SJCRH30 (cell line): ENCODE measurements around the gene CPSF6. TPM values are rescaled to one million over a fixed set of nuclear protein-coding genes. Genes with fewer than 3 reads are reported as not detected.
"Not testable (repeated sequence)": the region's sequence is repeated elsewhere in the genome, so short reads cannot be mapped to it uniquely, and the experiment has no call there.

Experiments
- DNase-seq, 2 experiments: peaks; one replicate each; pipeline ENCODE4 v3.0.0-alpha.2; 2015 to 2020
- H3K27ac ChIP-seq: fragments of 250-450 bp; sonication (Bioruptor Pico); 2 replicates; pipeline ENCODE4 v1.5.1; 2020; ENCODE audit warnings: mild to moderate bottlenecking, moderate library complexity
- H3K27me3 ChIP-seq: fragments of 250-450 bp; sonication (Bioruptor Pico); 2 replicates; pipeline ENCODE4 v1.5.1; 2020; ENCODE audit warnings: mild to moderate bottlenecking, moderate library complexity
- H3K36me3 ChIP-seq: fragments of 250-450 bp; sonication (Bioruptor Pico); 2 replicates; pipeline ENCODE4 v1.5.1; 2020; ENCODE audit warnings: mild to moderate bottlenecking, moderate library complexity
- H3K4me1 ChIP-seq: fragments of 250-450 bp; sonication (Bioruptor Pico); 2 replicates; pipeline ENCODE4 v1.5.1; 2020; ENCODE audit warnings: mild to moderate bottlenecking, moderate library complexity
- H3K4me3 ChIP-seq: fragments of 250-450 bp; sonication (Bioruptor Pico); 2 replicates; pipeline ENCODE4 v1.5.1; 2020; ENCODE audit warnings: mild to moderate bottlenecking, moderate library complexity
- H3K9me3 ChIP-seq: fragments of 250-450 bp; sonication (Bioruptor Pico); replicated peaks from 2 replicates; pipeline ENCODE4 v1.5.1; 2020; ENCODE audit warnings: mild to moderate bottlenecking, moderate library complexity
- total RNA-seq: library from RNA; depleted of rRNA; stranded (reverse); fragments of >200 nt; shearing (Covaris generic); gene quantifications from 2 replicates; pipeline ENCODE4 v1.2.3, GENCODE V29; 2014

The CPSF6 gene
- total RNA-seq, 1 experiment from 2014 or later = 123 TPM

DNA sequence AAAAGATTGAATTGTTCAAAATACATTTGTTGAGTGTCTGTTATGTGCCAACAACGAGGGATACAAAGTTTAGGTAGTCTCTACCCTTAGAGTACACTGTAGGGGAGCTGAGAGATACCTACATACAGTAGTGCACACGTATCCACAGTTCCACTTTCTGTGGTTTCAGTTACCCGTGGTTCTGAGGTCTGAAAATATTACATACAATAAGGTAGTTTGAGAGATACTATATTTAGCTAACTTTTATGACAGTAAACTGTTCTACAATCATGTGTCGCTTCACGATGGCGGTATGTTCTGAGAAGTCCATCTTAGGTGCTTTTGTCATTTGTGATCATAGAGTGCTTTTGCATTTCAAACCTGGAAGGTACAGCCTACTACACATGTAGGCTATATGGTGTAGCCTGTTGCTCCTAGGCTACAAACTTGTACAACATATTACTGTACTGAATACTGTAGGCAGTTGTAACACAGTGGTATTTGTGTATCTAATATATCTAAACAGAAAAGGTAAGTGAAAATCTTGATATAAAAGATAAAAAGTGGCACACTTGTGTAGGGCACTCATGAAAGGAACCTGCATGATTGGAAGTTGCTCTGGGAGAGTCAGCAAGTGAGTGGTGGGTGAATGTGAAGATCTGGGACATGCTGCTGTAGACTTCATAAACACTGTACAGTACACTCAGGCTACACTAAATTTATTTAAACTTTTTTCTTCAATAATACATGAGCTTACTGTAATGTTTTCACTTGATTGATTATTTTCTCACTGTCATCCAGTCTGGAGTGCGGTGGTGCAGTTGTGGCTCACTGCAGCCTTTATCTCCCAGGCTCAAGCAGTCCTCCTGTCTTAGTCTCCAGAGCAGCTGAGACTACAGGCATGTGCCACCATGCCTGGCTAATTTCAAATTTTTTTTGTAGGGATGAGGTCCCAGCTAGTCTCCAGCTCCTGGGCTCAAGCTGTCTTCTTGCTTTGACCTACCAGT lies 4.0 kb downstream of the CPSF6 start:
- H3K4me1 ChIP-seq = peaks cover 16% of the 10 kb centered on the region
- no peak for DNase-seq
- no peak overlapping the region for H3K27ac ChIP-seq
- no peaks in the 10 kb centered on the region for H3K27me3 ChIP-seq
- peaks cover 35% of the 10 kb centered on the region for H3K36me3 ChIP-seq
- no peak overlapping the region for H3K4me3 ChIP-seq
- H3K9me3 ChIP-seq = no peaks in the 10 kb centered on the region

- H3K36me3 ChIP-seq = peaks cover 36% of the 10 kb centered on the region
- no peak for DNase-seq
- H3K4me3 ChIP-seq = no peak overlapping the region
- no peak overlapping the region for H3K27ac ChIP-seq
- no peaks in the 10 kb centered on the region for H3K9me3 ChIP-seq
- peaks cover 9% of the 10 kb centered on the region for H3K4me1 ChIP-seq
- H3K27me3 ChIP-seq = no peaks in the 10 kb centered on the region
Observed at GRCh38 chr12:69247268-69248018, 8.1 kb downstream of the CPSF6 start.

- peak; percentile 8 to 27 for DNase-seq
- Histone ChIP-seq H3K4me1 (0 out of 2 replicates have a peak, but pooled peaks cover 13% of the 10 kb centered on the region), H3K9me3 (no peaks in the 10 kb centered on the region), H3K4me3 (no peak overlapping the region), H3K27me3 (no peaks in the 10 kb centered on the region), H3K36me3 (peaks cover 63% of the 10 kb centered on the region), H3K27ac (no peak overlapping the region)
Observed at GRCh38 chr12:69252033-69252432, 12.7 kb downstream of the CPSF6 start.

- H3K36me3 ChIP-seq = peaks cover 67% of the 10 kb centered on the region
- DNase-seq = peak in 1 of 2 experiments; percentile 62
- 0 out of 2 replicates have a peak, but pooled peaks cover 9% of the 10 kb centered on the region for H3K4me1 ChIP-seq
- H3K9me3 ChIP-seq = no peaks in the 10 kb centered on the region
- no peak overlapping the region for H3K4me3 ChIP-seq
- H3K27ac ChIP-seq = no peak overlapping the region
- H3K27me3 ChIP-seq = no peaks in the 10 kb centered on the region
Observed at GRCh38 chr12:69254046-69254445, 14.7 kb downstream of the CPSF6 start.

DNA sequence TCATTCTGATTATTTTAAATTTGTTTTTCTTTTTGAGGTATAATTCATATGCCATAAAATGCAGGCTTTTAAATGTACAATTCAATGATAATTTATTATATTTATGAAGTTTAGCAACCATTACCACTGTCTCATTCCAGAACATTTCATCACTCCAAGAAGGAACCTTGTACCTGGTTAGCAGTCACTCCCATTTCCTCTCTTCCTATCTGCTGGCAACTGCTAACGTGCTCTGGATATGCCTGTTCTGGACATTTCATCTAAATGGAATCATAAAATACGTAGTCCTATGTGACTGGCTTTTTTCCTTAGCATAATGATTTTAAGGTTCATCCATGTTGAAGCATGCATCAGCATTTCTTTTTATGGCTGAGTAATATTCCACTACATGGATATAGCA lies 15.5 kb downstream of the CPSF6 start:
- H3K27me3 ChIP-seq = no peaks in the 10 kb centered on the region
- peaks cover 69% of the 10 kb centered on the region for H3K36me3 ChIP-seq
- no peaks in the 10 kb centered on the region for H3K9me3 ChIP-seq
- no peak for DNase-seq
- no peak overlapping the region for H3K27ac ChIP-seq
- 0 out of 2 replicates have a peak, but pooled peaks cover 9% of the 10 kb centered on the region for H3K4me1 ChIP-seq
- H3K4me3 ChIP-seq = no peak overlapping the region

- Histone ChIP-seq H3K4me1 (no peaks in the 10 kb centered on the region), H3K36me3 (peaks cover 95% of the 10 kb centered on the region), H3K27ac (no peak overlapping the region), H3K4me3 (no peak overlapping the region), H3K27me3 (no peaks in the 10 kb centered on the region), H3K9me3 (no peaks in the 10 kb centered on the region)
- DNase-seq = no peak
Observed at GRCh38 chr12:69258655-69259054, 19.3 kb downstream of the CPSF6 start.

DNA sequence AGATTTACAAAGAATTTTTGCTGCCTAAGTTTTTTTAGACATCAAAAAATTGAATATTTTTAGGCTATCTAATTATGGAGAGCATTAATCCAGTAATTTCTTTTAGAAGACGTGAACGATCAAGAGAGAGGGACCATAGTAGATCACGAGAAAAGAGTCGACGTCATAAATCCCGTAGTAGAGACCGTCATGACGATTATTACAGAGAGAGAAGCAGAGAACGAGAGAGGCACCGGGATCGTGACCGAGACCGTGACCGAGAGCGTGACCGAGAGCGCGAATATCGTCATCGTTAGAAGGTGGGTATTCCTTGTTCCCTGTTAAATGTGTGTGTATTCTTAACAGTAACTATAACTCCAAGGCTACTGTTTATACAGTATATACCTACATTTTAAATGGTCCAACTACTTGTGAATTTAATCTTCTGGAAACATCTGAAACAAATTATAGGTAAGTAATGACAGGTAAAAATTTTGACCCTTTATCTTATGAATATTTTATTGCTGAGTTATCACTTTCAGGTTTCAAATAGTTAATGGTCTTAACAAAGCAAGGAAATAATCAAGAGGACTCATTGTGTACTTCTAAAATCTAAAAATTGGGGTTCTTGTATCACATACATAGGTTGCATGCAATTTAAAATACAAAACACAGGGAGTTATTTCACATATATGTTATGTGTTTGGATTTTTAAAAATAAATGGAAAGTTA lies 23.1 kb downstream of the CPSF6 start:
- H3K27me3 ChIP-seq = no peaks in the 10 kb centered on the region
- no peak overlapping the region for H3K4me3 ChIP-seq
- no peak for DNase-seq
- peaks cover 87% of the 10 kb centered on the region for H3K36me3 ChIP-seq
- no peak overlapping the region for H3K27ac ChIP-seq
- H3K4me1 ChIP-seq = no peaks in the 10 kb centered on the region
- H3K9me3 ChIP-seq = no peaks in the 10 kb centered on the region

DNA sequence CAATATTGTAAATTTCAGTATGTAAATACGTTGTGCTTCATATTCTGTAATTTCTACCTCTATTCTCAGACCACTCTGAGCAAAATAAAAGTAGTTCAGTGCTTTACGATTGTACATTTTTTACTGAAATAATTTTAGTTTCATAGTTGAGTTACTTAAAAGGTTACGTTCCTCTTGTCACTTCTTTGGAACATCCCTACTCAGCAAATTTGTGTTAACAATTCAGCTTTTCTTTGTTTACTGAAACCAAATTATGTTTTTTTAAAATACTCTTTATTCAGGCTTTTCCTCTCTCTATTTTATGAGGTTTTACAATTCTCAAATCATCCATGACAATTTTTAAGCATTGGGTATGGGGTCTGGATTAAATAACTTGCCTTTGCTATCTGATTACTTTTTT lies 25.8 kb downstream of the CPSF6 start:
- Histone ChIP-seq H3K27me3 (no peaks in the 10 kb centered on the region), H3K9me3 (no peaks in the 10 kb centered on the region), H3K27ac (no peak overlapping the region), H3K4me3 (no peak overlapping the region), H3K4me1 (no peaks in the 10 kb centered on the region), H3K36me3 (peaks cover 88% of the 10 kb centered on the region)
- DNase-seq = no peak

DNA sequence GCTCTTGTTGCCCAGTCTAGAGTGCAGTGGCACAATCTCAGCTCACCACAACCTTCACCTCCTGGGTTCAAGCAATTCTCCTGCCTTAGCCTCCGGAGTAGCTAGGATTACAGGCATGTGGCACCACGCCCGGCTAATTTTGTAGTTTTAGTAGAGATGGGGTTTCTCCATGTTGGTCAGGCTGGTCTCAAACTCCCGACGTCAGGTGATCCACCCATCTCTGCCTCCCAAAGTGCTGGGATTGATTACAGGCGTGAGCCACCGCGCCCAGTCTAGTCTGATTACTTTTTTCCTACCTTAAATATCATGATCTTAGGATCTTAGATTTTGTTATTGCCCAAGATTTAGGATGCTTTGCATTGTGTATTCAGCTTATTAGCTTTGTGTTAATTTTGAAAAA lies 26.3 kb downstream of the CPSF6 start:
- not testable (repeated sequence) for DNase-seq, H3K4me1 ChIP-seq, H3K4me3 ChIP-seq, H3K27me3 ChIP-seq, H3K27ac ChIP-seq, H3K9me3 ChIP-seq
- H3K36me3 ChIP-seq = peaks cover 88% of the 10 kb centered on the region

- no peak for DNase-seq
- no peak overlapping the region for H3K27ac ChIP-seq
Observed at GRCh38 chr12:69266036-69266635, 26.8 kb downstream of the CPSF6 start.

GRCh38 chr12:69269736-69270135 lies 30.4 kb downstream of the CPSF6 start:
- Histone ChIP-seq H3K9me3 (no peaks in the 10 kb centered on the region), H3K4me3 (no peak overlapping the region), H3K4me1 (no peaks in the 10 kb centered on the region; the same call in 1 of the 2 replicates), H3K36me3 (peaks cover 67% of the 10 kb centered on the region), H3K27me3 (no peaks in the 10 kb centered on the region), H3K27ac (no peak overlapping the region)
- DNase-seq = no peak

More at GRCh38 chr12:69266036-69266635, 26.8 kb downstream of the CPSF6 start:
- H3K27me3 ChIP-seq = no peaks in the 10 kb centered on the region
- no peak overlapping the region for H3K4me3 ChIP-seq
- H3K36me3 ChIP-seq = peaks cover 86% of the 10 kb centered on the region
- H3K4me1 ChIP-seq = no peaks in the 10 kb centered on the region
- no peaks in the 10 kb centered on the region for H3K9me3 ChIP-seq

GRCh38 chr12:69272511-69272910 lies 33.1 kb downstream of the CPSF6 start:
- H3K4me3 ChIP-seq = no peak overlapping the region
- no peaks in the 10 kb centered on the region; the same call in 1 of the 2 replicates for H3K4me1 ChIP-seq
- H3K36me3 ChIP-seq = peaks cover 47% of the 10 kb centered on the region
- H3K27ac ChIP-seq = no peak overlapping the region
- no peaks in the 10 kb centered on the region for H3K9me3 ChIP-seq
- no peak for DNase-seq
- no peaks in the 10 kb centered on the region for H3K27me3 ChIP-seq

DNA sequence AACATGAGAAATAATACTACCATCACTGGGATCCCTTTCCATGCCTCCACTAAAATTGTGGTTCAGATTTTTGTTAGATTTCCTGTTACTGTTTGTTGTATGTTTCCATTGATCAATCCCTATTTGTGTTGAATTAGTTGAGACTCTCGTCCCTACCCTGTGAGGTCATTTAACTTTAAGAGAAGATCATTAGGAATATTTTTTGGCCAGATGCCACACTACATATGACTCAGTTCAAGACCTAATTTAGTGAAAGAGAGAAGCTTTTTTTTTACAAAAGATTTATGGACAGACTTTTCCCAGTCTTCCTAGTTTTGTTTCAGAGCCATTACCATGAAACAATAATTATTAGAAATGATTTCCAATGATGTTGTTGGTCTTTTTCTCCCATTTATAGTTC lies 35.5 kb downstream of the CPSF6 start:
- Histone ChIP-seq H3K4me3 (no peak overlapping the region), H3K4me1 (no peaks in the 10 kb centered on the region; the same call in 1 of the 2 replicates), H3K27me3 (no peaks in the 10 kb centered on the region), H3K36me3 (peaks cover 25% of the 10 kb centered on the region), H3K27ac (no peak overlapping the region), H3K9me3 (no peaks in the 10 kb centered on the region)
- DNase-seq = no peak

DNA sequence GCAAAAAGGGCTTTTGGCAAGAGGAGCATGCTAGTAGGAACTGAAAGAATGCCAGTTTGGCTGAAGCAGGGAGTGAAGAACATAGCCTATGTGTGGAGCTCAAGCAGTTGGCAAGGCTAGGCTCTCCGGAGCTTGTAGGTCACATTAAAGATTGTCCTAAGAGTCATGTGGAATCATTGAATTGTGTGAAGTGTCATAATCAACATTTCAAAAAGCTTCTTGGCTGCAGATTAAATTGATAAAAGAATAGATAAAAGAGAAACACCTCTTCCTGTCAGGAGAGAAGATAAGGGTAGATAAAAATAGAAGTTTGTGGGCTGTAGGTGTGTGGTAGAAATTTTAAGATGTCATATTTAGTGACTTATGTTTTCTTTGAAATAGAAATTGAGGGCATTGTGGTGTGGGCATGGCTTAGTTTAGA lies 36.1 kb downstream of the CPSF6 start:
- Histone ChIP-seq H3K4me3 (no peak overlapping the region), H3K27me3 (no peaks in the 10 kb centered on the region)
- no peak for DNase-seq

More for the DNA sequence above, 36.1 kb downstream of the CPSF6 start:
- H3K27ac ChIP-seq = no peak overlapping the region
- H3K4me1 ChIP-seq = no peaks in the 10 kb centered on the region; the same call in 1 of the 2 replicates
- no peaks in the 10 kb centered on the region for H3K9me3 ChIP-seq
- peaks cover 19% of the 10 kb centered on the region for H3K36me3 ChIP-seq
